Adipocyte (in vitro differentiated cells): ENCODE results near the gene URB1.
A peak's percentile ranks its signal among the peaks of the same experiment; 100 is the strongest.
"Not testable (repeated sequence)": the region's sequence is repeated elsewhere in the genome, so short reads cannot be mapped to it uniquely, and the experiment has no call there.

Source experiments
- DNase-seq: peaks from one replicate; pipeline ENCODE4 v3.0.0-alpha.2; 2015; ENCODE audit warnings: low read depth
- H3K27me3 ChIP-seq: replicated peaks from 2 replicates; pipeline ENCODE4 v1.7.0; 2013; ENCODE audit warnings: mild to moderate bottlenecking, low read length, moderate library complexity; ENCODE audit not compliant: control insufficient read depth, insufficient read depth
- H3K36me3 ChIP-seq: 2 replicates; pipeline ENCODE4 v1.7.0; 2013; ENCODE audit warnings: low read length, mild to moderate bottlenecking, moderate library complexity; ENCODE audit not compliant: control insufficient read depth, insufficient read depth, severe bottlenecking
- H3K4me1 ChIP-seq: 2 replicates; pipeline ENCODE4 v1.7.0; 2013; ENCODE audit warnings: mild to moderate bottlenecking, low read length, moderate library complexity; ENCODE audit not compliant: control insufficient read depth, insufficient read depth
- H3K4me3 ChIP-seq: 2 replicates; pipeline ENCODE4 v1.7.0; 2013; ENCODE audit warnings: mild to moderate bottlenecking, low read length, moderate library complexity
- H3K9ac ChIP-seq: 2 replicates; pipeline ENCODE4 v1.7.0; 2013; ENCODE audit warnings: mild to moderate bottlenecking, low read length, moderate library complexity
- H3K9me3 ChIP-seq: 2 replicates; pipeline ENCODE4 v1.7.0; 2013; ENCODE audit warnings: mild to moderate bottlenecking, low read length, moderate library complexity; ENCODE audit not compliant: control insufficient read depth

Gene URB1

GRCh38 chr21:32278103-32278502 is 114.7 kb downstream of the URB1 start:
- H3K9ac ChIP-seq, result peak overlapping the region; percentile 94
- H3K9me3 ChIP-seq, result no peaks in the 10 kb centered on the region
- peaks cover 16% of the 10 kb centered on the region for H3K4me1 ChIP-seq
- DNase-seq, result peak; percentile 20
- peak overlapping the region; percentile 99 for H3K4me3 ChIP-seq
- H3K36me3 ChIP-seq, result peaks cover 29% of the 10 kb centered on the region
- no peaks in the 10 kb centered on the region for H3K27me3 ChIP-seq

- Histone ChIP-seq H3K36me3 (peaks cover 28% of the 10 kb centered on the region), H3K4me3 (no peak overlapping the region), H3K9ac (no peak overlapping the region), H3K27me3 (no peaks in the 10 kb centered on the region), H3K9me3 (no peaks in the 10 kb centered on the region), H3K4me1 (peaks cover 16% of the 10 kb centered on the region)
- no peak for DNase-seq
Observed at GRCh38 chr21:32276671-32277070, 116.1 kb downstream of the URB1 start.

GRCh38 chr21:32270748-32271147 is 122.1 kb downstream of the URB1 start:
- H3K36me3 ChIP-seq, result peaks cover 59% of the 10 kb centered on the region
- H3K27me3 ChIP-seq, result no peaks in the 10 kb centered on the region
- H3K4me3 ChIP-seq, result no peak overlapping the region
- H3K4me1 ChIP-seq, result no peaks in the 10 kb centered on the region
- DNase-seq, result no peak
- H3K9me3 ChIP-seq, result no peaks in the 10 kb centered on the region
- H3K9ac ChIP-seq, result no peak overlapping the region

GRCh38 chr21:32265321-32265720 is 127.5 kb downstream of the URB1 start:
- not testable (repeated sequence) for H3K4me1 ChIP-seq, H3K4me3 ChIP-seq, H3K27me3 ChIP-seq, DNase-seq, H3K9me3 ChIP-seq, H3K9ac ChIP-seq
- H3K36me3 ChIP-seq, result peaks cover 34% of the 10 kb centered on the region

GRCh38 chr21:32261929-32262328 is 130.9 kb downstream of the URB1 start:
- DNase-seq, result no peak
- peaks cover 13% of the 10 kb centered on the region for H3K4me1 ChIP-seq
- H3K4me3 ChIP-seq, result no peak overlapping the region
- no peak overlapping the region for H3K9ac ChIP-seq
- H3K9me3 ChIP-seq, result no peaks in the 10 kb centered on the region
- H3K27me3 ChIP-seq, result no peaks in the 10 kb centered on the region
- peaks cover 4% of the 10 kb centered on the region for H3K36me3 ChIP-seq
